ENCODE measurements around the gene VEGFA. TPM values are rescaled to one million over a fixed set of nuclear protein-coding genes. Genes with fewer than 3 reads are reported as not detected.

Gene VEGFA
- total RNA-seq, 4 donors from 2014 or later: 39.2 to 58.5 (median 45.0) TPM

- intact Hi-C loops (cut with DNase I): no loop called here
- H3K4me1 ChIP-seq: peaks cover 0 to 4% (median 0%) of the 10 kb centered on the region in 4 donors
Observed at GRCh38 chr6:43833223-43833995, 63.4 kb downstream of the VEGFA start.

GRCh38 chr6:43833996-43834390, 64.0 kb downstream of the VEGFA start:
- Histone ChIP-seq H3K9me3 (no peaks in the 10 kb centered on the region), H3K4me3 (no peak overlapping the region), H3K27me3 (peaks cover 0 to 3% (median 0%) of the 10 kb centered on the region in 4 donors), H3K27ac (replicated peaks in 1 of 4) (no peak overlapping the region), H3K36me3 (no peaks in the 10 kb centered on the region), H3K4me1 (peaks cover 0 to 5% (median 0%) of the 10 kb centered on the region in 4 donors)
- WGBS: 90% methylated on average over 9 of the region's 9 CpGs
- no peak for DNase-seq (ENCODE audit: extremely low spot score)
- no peak for TF ChIP-seq POLR2A (IDR thresholded peaks at IDR 0.05; ENCODE audit: low read depth)
- TF ChIP-seq CTCF (IDR thresholded peaks at IDR 0.05): no peak
- TF ChIP-seq EP300 (IDR thresholded peaks at IDR 0.05): no peak
- no peak for TF ChIP-seq POLR2AphosphoS5 (IDR thresholded peaks at IDR 0.05)
- intact Hi-C loops (cut with DNase I): no loop called here

More at GRCh38 chr6:43833223-43833995, 63.4 kb downstream of the VEGFA start:
- Histone ChIP-seq H3K27ac (replicated peaks in 1 of 4) (no peak overlapping the region), H3K36me3 (no peaks in the 10 kb centered on the region), H3K9me3 (no peaks in the 10 kb centered on the region), H3K4me3 (no peak overlapping the region), H3K27me3 (peaks cover 0 to 3% (median 0%) of the 10 kb centered on the region in 4 donors)
- TF ChIP-seq POLR2AphosphoS5 (IDR thresholded peaks at IDR 0.05): no peak
- no peak for TF ChIP-seq POLR2A (IDR thresholded peaks at IDR 0.05; ENCODE audit: low read depth)
- no peak for TF ChIP-seq CTCF (IDR thresholded peaks at IDR 0.05)
- TF ChIP-seq EP300 (IDR thresholded peaks at IDR 0.05): no peak
- DNase-seq (ENCODE audit: extremely low spot score): no peak
- WGBS: 88% methylated on average over 6 of the region's 7 CpGs

- H3K9me3 ChIP-seq: no peaks in the 10 kb centered on the region
- H3K4me1 ChIP-seq: peaks cover 0 to 5% (median 0%) of the 10 kb centered on the region in 4 donors
- TF ChIP-seq POLR2AphosphoS5 (IDR thresholded peaks at IDR 0.05): no peak
- no peak for TF ChIP-seq CTCF (IDR thresholded peaks at IDR 0.05)
- TF ChIP-seq EP300 (IDR thresholded peaks at IDR 0.05): no peak
- TF ChIP-seq POLR2A (IDR thresholded peaks at IDR 0.05; ENCODE audit: low read depth): no peak
- no peaks in the 10 kb centered on the region for H3K36me3 ChIP-seq
- no peak for DNase-seq (ENCODE audit: extremely low spot score)
- no peak overlapping the region for H3K27ac ChIP-seq (replicated peaks in 1 of 4)
- WGBS: 86% methylated on average over 5 of the region's 5 CpGs
- H3K4me3 ChIP-seq: no peak overlapping the region
- H3K27me3 ChIP-seq: peaks cover 0 to 2% (median 0%) of the 10 kb centered on the region in 4 donors
- intact Hi-C loops (cut with DNase I): no loop called here
Observed at GRCh38 chr6:43834528-43835155, 64.6 kb downstream of the VEGFA start.

GRCh38 chr6:43835872-43836419, 65.9 kb downstream of the VEGFA start:
- Histone ChIP-seq H3K9me3 (no peaks in the 10 kb centered on the region), H3K4me1 (peaks cover 0 to 5% (median 0%) of the 10 kb centered on the region in 4 donors), H3K27me3 (no peaks in the 10 kb centered on the region), H3K4me3 (no peak overlapping the region), H3K27ac (replicated peaks in 1 of 4) (no peak overlapping the region), H3K36me3 (no peaks in the 10 kb centered on the region)
- intact Hi-C loops (cut with DNase I): no loop called here
- no peak for TF ChIP-seq POLR2A (IDR thresholded peaks at IDR 0.05; ENCODE audit: low read depth)
- TF ChIP-seq POLR2AphosphoS5 (IDR thresholded peaks at IDR 0.05): no peak
- no peak for TF ChIP-seq EP300 (IDR thresholded peaks at IDR 0.05)
- no peak for TF ChIP-seq CTCF (IDR thresholded peaks at IDR 0.05)
- no peak for DNase-seq (ENCODE audit: extremely low spot score)
- 90% methylated on average over 7 of the region's 8 CpGs for WGBS

Small RNAs within 50 kb of the gene (small RNA-seq; reads per million reads assigned to genes)
- 0 reads per million in 3 donors for gene AL136131.3

Other genes with a start within 250 kb of the VEGFA start
- gene XPO5, start 194.2 kb upstream of the VEGFA start, total RNA-seq: 10 to 100 TPM; 12.5 to 17.1 (median 15.7) TPM
- gene POLH, start 194.0 kb upstream of the VEGFA start, total RNA-seq: 1 to 10 TPM; 6.1 to 9.6 (median 7.7) TPM
- gene GTPBP2, start 140.9 kb upstream of the VEGFA start, total RNA-seq: 10 to 100 TPM; 28.2 to 31.0 (median 30.0) TPM
- gene MAD2L1BP, start 134.4 kb upstream of the VEGFA start, total RNA-seq: 10 to 100 TPM; 17.9 to 26.7 (median 21.6) TPM
- under 1 TPM in 2 of 4 donors, not detected in 2; 0.17 to 0.34 TPM for gene RSPH9, start 125.2 kb upstream of the VEGFA start, total RNA-seq
- 10 to 100 TPM; 30.7 to 47.4 (median 37.1) TPM for gene MRPS18A, start 82.4 kb upstream of the VEGFA start, total RNA-seq